Testis (tissue), 3 donors: ENCODE results near the gene RPS6KB2. TPM values are rescaled to one million over a fixed set of nuclear protein-coding genes. Genes with fewer than 3 reads are reported as not detected.

Experiments
- DNase-seq: peaks from one replicate; pipeline ENCODE4 v3.0.0-alpha.2; 2019
- H3K27ac ChIP-seq, 2 donors: fragments of 200-600 bp; sonication (generic); one replicate each; pipeline ENCODE4 v1.5.1; 2019
- H3K27me3 ChIP-seq: fragments of 200-600 bp; sonication (generic); one replicate; pipeline ENCODE4 v1.5.1; 2019
- H3K36me3 ChIP-seq: fragments of 200-600 bp; sonication (generic); one replicate; pipeline ENCODE4 v1.5.1; 2017; ENCODE audit warnings: low read depth; ENCODE audit errors: missing control alignments
- H3K4me1 ChIP-seq: fragments of 200-600 bp; sonication (generic); one replicate; pipeline ENCODE4 v1.5.1; 2019
- H3K4me3 ChIP-seq, 2 donors: fragments of 200-600 bp; sonication (generic); one replicate each; pipeline ENCODE4 v1.5.1; 2017 to 2019
- H3K9me3 ChIP-seq: fragments of 200-600 bp; sonication (generic); one replicate; pipeline ENCODE4 v1.5.1; 2017
- CTCF ChIP-seq, 3 experiments: fragments of 450-650 bp in 2 of 3; fragments of 200-600 bp in 1 of 3; sonication (generic) in 1 of 3; IDR thresholded peaks; one replicate each; pipeline ENCODE4 v1.5.1; 2016 to 2019; ENCODE audit warnings: antibody characterized with exemption in 3 of 3, mild to moderate bottlenecking in 2 of 3, moderate library complexity in 1 of 3
- POLR2A ChIP-seq: fragments of 450-650 bp; IDR thresholded peaks from one replicate; pipeline ENCODE4 v1.6.1; 2017; ENCODE audit warnings: antibody characterized with exemption, mild to moderate bottlenecking, moderate library complexity
- WGBS, 2 donors: methylation state at CpG; one replicate each; pipeline ENCODE4 v1.1.5; 2018; 5-methylcytosine and 5-hydroxymethylcytosine counted together
- intact Hi-C: fragments of 100-400 bp; cut with DNase I; formaldehyde crosslinking; loops from one replicate; pipeline ENCODE4 v1.15.1; 2023; ENCODE audit warnings: low total_unique reads
- polyA plus RNA-seq: library from polyadenylated mRNA; stranded (reverse); fragments of 350-450 nt; fragmentation: Illumina TruSeq; extraction: RNeasy Lipid Tissue Mini Kit (QIAGEN cat#74804); gene quantifications from one replicate; pipeline ENCODE4 v1.2.3, GENCODE V29; 2014; ENCODE audit warnings: low read depth, low replicate concordance; ENCODE audit not compliant: insufficient read depth
- total RNA-seq, 2 donors: library from RNA; depleted of rRNA; stranded (reverse); fragments of >200 nt; gene quantifications; one replicate each; pipeline ENCODE4 v1.2.3, GENCODE V29; 2016

RPS6KB2 gene
- total and polyA plus RNA-seq, 3 donors from 2014 or later, result 30.1 to 47.4 (median 46.5) TPM

DNA sequence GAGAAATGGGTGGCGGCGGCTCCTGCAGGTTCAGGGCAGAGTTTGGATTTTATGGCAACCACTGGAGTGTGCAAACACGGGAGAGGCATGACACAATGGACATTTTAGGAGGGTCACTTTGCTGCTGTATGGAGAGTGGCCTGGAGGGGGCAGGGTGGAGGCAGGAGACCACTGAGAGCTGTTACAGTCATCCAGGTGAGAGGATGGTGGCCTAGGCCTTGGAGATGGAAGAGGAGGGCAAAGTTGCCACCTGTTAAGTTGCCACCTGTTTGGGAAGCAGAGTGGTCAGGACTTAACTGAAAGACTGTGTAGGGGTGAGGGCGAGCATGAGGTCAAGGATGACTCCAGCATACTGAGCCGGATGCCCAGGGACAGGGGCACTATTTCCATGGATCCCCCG lies 38.8 kb upstream of the RPS6KB2 start:
- no peak overlapping the region for H3K4me3 ChIP-seq
- 61 to 67% methylated on average over 6 of the region's 6 CpGs for WGBS, 2 donors
- no peaks in the 10 kb centered on the region for H3K27me3 ChIP-seq
- TF ChIP-seq POLR2A, result no peak
- peak; percentile 35 to 46 (median 37) for TF ChIP-seq CTCF (IDR thresholded peaks at IDR 0.05)
- no peak for DNase-seq
- intact Hi-C loops, result loop anchor here (5.0 kb wide), 1 partner anchor 37 kb away; the partner anchor contains the start of gene POLD4
- no peak overlapping the region for H3K27ac ChIP-seq
- H3K36me3 ChIP-seq, result no peaks in the 10 kb centered on the region
- no peaks in the 10 kb centered on the region for H3K9me3 ChIP-seq
- H3K4me1 ChIP-seq, result peaks cover 16% of the 10 kb centered on the region

GRCh38 chr11:67390947-67391303 lies 37.4 kb upstream of the RPS6KB2 start:
- no peak for DNase-seq
- 5 to 10% methylated on average over 15 of the region's 15 CpGs for WGBS, 2 donors
- peak overlapping the region; percentile 69 to 89 for H3K4me3 ChIP-seq
- TF ChIP-seq CTCF (IDR thresholded peaks at IDR 0.05) (no peak), POLR2A (no peak)
- intact Hi-C loops, result no loop called here
- no peaks in the 10 kb centered on the region for H3K36me3 ChIP-seq
- H3K9me3 ChIP-seq, result no peaks in the 10 kb centered on the region
- peak overlapping the region; percentile 46 to 49 for H3K27ac ChIP-seq
- no peaks in the 10 kb centered on the region for H3K27me3 ChIP-seq
- peaks cover 16% of the 10 kb centered on the region for H3K4me1 ChIP-seq

GRCh38 chr11:67391304-67392182 lies 36.8 kb upstream of the RPS6KB2 start, which contains the start of gene RAD9A:
Gene RAD9A (plus strand): TSS chr11:67391986. CDS start chr11:67392045, 59 bp downstream.
- peaks cover 16% of the 10 kb centered on the region for H3K4me1 ChIP-seq
- TF ChIP-seq CTCF (IDR thresholded peaks at IDR 0.05) (peak in 2 of 3 experiments; percentile 14 to 16), POLR2A (no peak)
- intact Hi-C loops, result no loop called here
- WGBS, 2 donors, result 0% methylated on average over 8 to 65 of the region's 75 CpGs
- peak within 1 kb of the TSS; percentile 46 to 59 for H3K27ac ChIP-seq
- peak within 1 kb of the TSS; percentile 69 to 89 for H3K4me3 ChIP-seq
- peak; percentile 97 for DNase-seq
- H3K9me3 ChIP-seq, result no peaks in the 10 kb centered on the region
- no peaks in the 10 kb centered on the region for H3K27me3 ChIP-seq
- H3K36me3 ChIP-seq, result no peaks in the 10 kb centered on the region

- DNase-seq, result no peak
- Histone ChIP-seq H3K4me3 (peak overlapping the region; percentile 69 to 89), H3K27me3 (no peaks in the 10 kb centered on the region), H3K4me1 (peaks cover 16% of the 10 kb centered on the region), H3K9me3 (no peaks in the 10 kb centered on the region), H3K36me3 (no peaks in the 10 kb centered on the region), H3K27ac (peak overlapping the region; percentile 46 to 59)
- TF ChIP-seq POLR2A, result no peak
- TF ChIP-seq CTCF (IDR thresholded peaks at IDR 0.05), result no peak
- 5 to 15% methylated on average over 13 to 31 of the region's 31 CpGs for WGBS, 2 donors
- intact Hi-C loops, result no loop called here
These were observed 36.0 kb upstream of the RPS6KB2 start for GRCh38 chr11:67392183-67392715.
